Caco-2 (cell line): ENCODE data around the gene CAMSAP1. TPM values are rescaled to one million over a fixed set of nuclear protein-coding genes. Genes with fewer than 3 reads are reported as not detected.

ENCODE experiments used
- BruUV-seq: library from RNA; stranded (reverse); fragments of 400-500 nt; replicated peaks from 2 replicates; lab custom pipeline; 2021; lab: Mats Ljungman, UMichigan
- CTCF ChIA-PET: fragments of 300-600 bp; sonication (Branson Sonifier 250); formaldehyde crosslinking; loops from one replicate; lab custom pipeline; 2022; ENCODE audit warnings: antibody characterized with exemption; lab: Charles Lee
- POLR2A ChIA-PET: fragments of 300-600 bp; sonication (Branson Sonifier 250); formaldehyde crosslinking; loops from one replicate; lab custom pipeline; 2022; ENCODE audit warnings: antibody characterized with exemption; lab: Charles Lee
- DNase-seq, 2 experiments: peaks; one replicate each; pipeline versions ENCODE4 v3.0.0 to v3.0.0-alpha.2; 2020 to 2022
- H3K27me3 ChIP-seq: replicated peaks from 2 replicates; pipeline ENCODE4 v1.6.0; 2011; ENCODE audit warnings: low read length; ENCODE audit not compliant: control insufficient read depth, insufficient read depth
- H3K36me3 ChIP-seq: 2 replicates; pipeline ENCODE4 v1.5.1; 2011; ENCODE audit warnings: low read length; ENCODE audit not compliant: control insufficient read depth, insufficient read depth
- H3K4me1 ChIP-seq: fragments of 250-450 bp; sonication (Bioruptor Pico); 2 replicates; pipeline ENCODE4 v1.5.1; 2020; ENCODE audit warnings: mild to moderate bottlenecking
- H3K4me3 ChIP-seq: 2 replicates; pipeline ENCODE4 v1.5.1; 2011; ENCODE audit warnings: low read depth, mild to moderate bottlenecking, control low read depth, low read length
- H3K9me3 ChIP-seq: fragments of 250-450 bp; sonication (Bioruptor Pico); 2 replicates; pipeline ENCODE4 v1.5.1; 2020; ENCODE audit warnings: mild to moderate bottlenecking, moderate library complexity
- H3K27ac Mint-ChIP-seq: one replicate; pipeline ENCODE4 v1.8.0; 2022; ENCODE audit warnings: mixed read lengths; ENCODE audit not compliant: unreplicated experiment
- H3K27me3 Mint-ChIP-seq: one replicate; pipeline ENCODE4 v1.8.0; 2022; ENCODE audit warnings: mixed read lengths; ENCODE audit not compliant: insufficient read depth, unreplicated experiment
- H3K36me3 Mint-ChIP-seq: one replicate; pipeline ENCODE4 v1.8.0; 2022; ENCODE audit warnings: mild to moderate bottlenecking, mixed read lengths; ENCODE audit not compliant: insufficient read depth, unreplicated experiment
- H3K4me1 Mint-ChIP-seq: one replicate; pipeline ENCODE4 v1.8.0; 2022; ENCODE audit warnings: low read depth, mixed read lengths; ENCODE audit not compliant: unreplicated experiment
- H3K4me3 Mint-ChIP-seq: one replicate; pipeline ENCODE4 v1.8.0; 2022; ENCODE audit warnings: mild to moderate bottlenecking, moderate library complexity, mixed read lengths; ENCODE audit not compliant: unreplicated experiment
- H3K9me3 Mint-ChIP-seq: one replicate; pipeline ENCODE4 v1.8.0; 2022; ENCODE audit warnings: mixed read lengths; ENCODE audit not compliant: unreplicated experiment
- intact Hi-C: fragments of 100-400 bp; cut with micrococcal nuclease; formaldehyde crosslinking; loops from one replicate; pipeline ENCODE4 v1.10.0; 2022; ENCODE audit not compliant: unreplicated experiment
- total RNA-seq: library from RNA; stranded (reverse); gene quantifications from 2 replicates; pipeline ENCODE4 v1.2.3, GENCODE V29; 2022
- TF ChIP-seq, protein P1 (sequence below), 2 experiments: fragments of 200-600 bp in 1 of 2; IDR thresholded peaks; 1 replicate in 1 of 2; 2 replicates in 1 of 2; pipeline versions ENCODE4 v1.5.1 to v1.8.0; 2011 to 2022; ENCODE audit warnings: antibody characterized with exemption in 1 of 2, control low read depth in 1 of 2, inconsistent platforms in 1 of 2, low read depth in 1 of 2, low read length in 1 of 2, mild to moderate bottlenecking in 1 of 2, moderate library complexity in 1 of 2; ENCODE audit not compliant: insufficient read depth in 1 of 2, severe bottlenecking in 1 of 2, unreplicated experiment in 1 of 2

CAMSAP1 gene
- total RNA-seq, 1 experiment from 2014 or later, result 31.3 TPM

DNA sequence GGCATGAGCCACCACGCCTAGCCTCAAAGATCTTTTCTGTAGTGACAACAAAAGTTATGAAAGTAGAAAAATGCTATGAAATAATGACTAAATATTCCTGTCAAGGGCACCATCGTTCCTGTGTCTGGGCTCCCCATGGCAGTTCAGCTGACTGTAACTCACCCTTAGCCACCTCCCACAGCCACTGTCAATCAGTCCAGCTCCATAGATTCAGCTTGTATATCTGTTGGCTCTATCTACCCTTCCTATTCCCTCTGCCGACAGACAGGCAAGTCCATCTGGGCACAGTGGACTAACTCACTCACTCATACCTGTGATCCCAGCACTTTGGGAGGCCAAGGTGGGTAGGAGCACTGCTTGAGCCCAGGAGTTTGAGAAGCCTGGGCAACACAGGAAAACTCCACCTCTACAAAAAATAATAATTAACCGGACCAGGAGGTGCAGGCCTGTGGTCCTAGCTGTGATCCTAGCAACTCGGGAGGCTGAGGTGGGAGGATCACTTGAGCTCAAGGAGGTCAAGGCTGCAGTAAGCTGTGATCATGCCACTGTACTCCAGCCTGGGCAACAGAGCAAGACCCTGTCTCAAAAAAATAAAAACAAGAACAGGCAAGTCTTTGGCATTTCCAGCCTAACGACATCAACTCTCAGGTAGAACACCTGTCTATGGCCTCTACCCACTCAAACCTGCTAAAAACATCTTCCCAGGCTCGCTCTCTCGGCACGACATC is 6.2 kb downstream of the CAMSAP1 start:
- H3K4me1 ChIP-seq, result peaks cover 12% of the 10 kb centered on the region; the same call in 1 of the 2 replicates
- peaks cover 17% of the 10 kb centered on the region for H3K9me3 Mint-ChIP-seq
- H3K4me1 Mint-ChIP-seq, result peaks cover 12% of the 10 kb centered on the region
- H3K4me3 Mint-ChIP-seq, result no peak overlapping the region
- DNase-seq, result no peak
- H3K27ac Mint-ChIP-seq, result no peak overlapping the region
- TF ChIP-seq, protein P1, sequence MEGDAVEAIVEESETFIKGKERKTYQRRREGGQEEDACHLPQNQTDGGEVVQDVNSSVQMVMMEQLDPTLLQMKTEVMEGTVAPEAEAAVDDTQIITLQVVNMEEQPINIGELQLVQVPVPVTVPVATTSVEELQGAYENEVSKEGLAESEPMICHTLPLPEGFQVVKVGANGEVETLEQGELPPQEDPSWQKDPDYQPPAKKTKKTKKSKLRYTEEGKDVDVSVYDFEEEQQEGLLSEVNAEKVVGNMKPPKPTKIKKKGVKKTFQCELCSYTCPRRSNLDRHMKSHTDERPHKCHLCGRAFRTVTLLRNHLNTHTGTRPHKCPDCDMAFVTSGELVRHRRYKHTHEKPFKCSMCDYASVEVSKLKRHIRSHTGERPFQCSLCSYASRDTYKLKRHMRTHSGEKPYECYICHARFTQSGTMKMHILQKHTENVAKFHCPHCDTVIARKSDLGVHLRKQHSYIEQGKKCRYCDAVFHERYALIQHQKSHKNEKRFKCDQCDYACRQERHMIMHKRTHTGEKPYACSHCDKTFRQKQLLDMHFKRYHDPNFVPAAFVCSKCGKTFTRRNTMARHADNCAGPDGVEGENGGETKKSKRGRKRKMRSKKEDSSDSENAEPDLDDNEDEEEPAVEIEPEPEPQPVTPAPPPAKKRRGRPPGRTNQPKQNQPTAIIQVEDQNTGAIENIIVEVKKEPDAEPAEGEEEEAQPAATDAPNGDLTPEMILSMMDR (IDR thresholded peaks at IDR 0.05; ENCODE audit: insufficient read depth in 1 of 2, low read depth in 1 of 2, low read length in 1 of 2, severe bottlenecking in 1 of 2, unreplicated experiment in 1 of 2), result no peak
- CTCF ChIA-PET, result no interaction called here
- H3K4me3 ChIP-seq, result no peak overlapping the region
- no peaks in the 10 kb centered on the region for H3K9me3 ChIP-seq
- BruUV-seq, result no TSS peak
- intact Hi-C loops, result no loop called here
- POLR2A ChIA-PET, result no interaction called here
- no peaks in the 10 kb centered on the region for H3K27me3 Mint-ChIP-seq
- H3K27me3 ChIP-seq, result no peaks in the 10 kb centered on the region
- peaks cover 26% of the 10 kb centered on the region for H3K36me3 Mint-ChIP-seq
- H3K36me3 ChIP-seq, result peaks cover 1% of the 10 kb centered on the region

DNA sequence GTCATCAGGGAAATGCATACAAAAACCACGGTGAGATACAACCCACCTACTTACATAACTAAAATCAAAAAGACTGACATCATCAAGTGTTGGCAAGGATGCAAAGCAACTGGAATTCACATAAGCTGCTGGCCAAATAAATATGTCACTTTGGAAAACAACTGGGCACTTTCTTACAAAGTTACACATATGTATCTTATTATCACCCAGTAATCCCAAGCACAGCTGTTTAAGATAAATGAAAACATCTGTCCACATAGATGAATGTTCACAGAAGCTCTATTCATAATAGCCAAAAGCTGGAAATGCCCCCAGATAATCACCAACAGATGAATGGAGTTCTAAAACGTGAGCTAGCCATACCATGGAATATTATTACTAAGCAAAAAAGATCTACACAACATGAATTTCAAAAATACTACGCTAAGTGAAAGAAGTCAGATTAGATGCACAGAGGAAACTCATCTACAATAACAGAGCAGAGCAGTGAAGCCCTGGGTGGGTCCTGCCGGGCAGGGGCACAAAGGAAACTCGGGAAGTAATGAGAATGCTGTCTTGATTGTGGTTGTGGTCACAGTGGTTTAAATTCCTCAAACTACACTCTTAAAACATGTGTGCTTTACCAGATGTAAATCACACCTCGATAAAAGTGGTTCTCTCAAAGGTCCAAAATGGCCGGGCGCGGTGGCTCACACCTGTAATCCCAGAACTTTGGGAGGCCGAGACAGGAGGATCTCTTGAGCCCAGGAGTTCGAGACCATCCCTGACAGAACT is 8.5 kb downstream of the CAMSAP1 start:
- Histone ChIP-seq H3K9me3 (no peaks in the 10 kb centered on the region), H3K36me3 (peaks cover 1% of the 10 kb centered on the region; the same call in 1 of the 2 replicates), H3K4me3 (no peak overlapping the region), H3K27me3 (no peaks in the 10 kb centered on the region), H3K4me1 (no peaks in the 10 kb centered on the region)
- no peak for DNase-seq
- peaks cover 11% of the 10 kb centered on the region for H3K36me3 Mint-ChIP-seq
- CTCF ChIA-PET, result no interaction called here
- no peaks in the 10 kb centered on the region for H3K27me3 Mint-ChIP-seq
- POLR2A ChIA-PET, result no interaction called here
- H3K27ac Mint-ChIP-seq, result no peak overlapping the region
- no TSS peak for BruUV-seq
- H3K9me3 Mint-ChIP-seq, result peaks cover 27% of the 10 kb centered on the region
- H3K4me3 Mint-ChIP-seq, result no peak overlapping the region
- peaks cover under 1% of the 10 kb centered on the region for H3K4me1 Mint-ChIP-seq
- intact Hi-C loops, result no loop called here
- TF ChIP-seq, protein P1 (IDR thresholded peaks at IDR 0.05; ENCODE audit: insufficient read depth in 1 of 2, low read depth in 1 of 2, low read length in 1 of 2, severe bottlenecking in 1 of 2, unreplicated experiment in 1 of 2), result no peak

DNA sequence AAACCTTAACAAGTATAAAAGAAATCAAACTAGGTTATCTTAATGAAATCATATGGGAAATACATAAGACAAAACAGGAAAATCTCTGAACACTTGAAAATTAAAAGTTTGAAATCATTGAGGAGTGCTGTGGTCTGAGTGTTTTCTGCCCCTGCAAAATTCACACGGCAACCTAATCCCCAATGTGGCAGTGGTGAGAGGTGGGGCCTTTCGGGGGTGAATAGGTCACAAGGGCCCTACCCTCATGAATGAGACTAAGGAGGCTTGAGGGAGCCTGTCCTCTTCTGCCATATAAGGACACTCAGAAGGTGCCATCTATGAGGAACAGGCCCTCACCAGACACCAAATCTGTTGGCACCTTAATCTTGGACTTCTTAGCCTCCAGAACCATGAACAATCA is 10.7 kb downstream of the CAMSAP1 start:
- Mint-ChIP-seq H3K27me3 (no peaks in the 10 kb centered on the region), H3K27ac (no peak overlapping the region), H3K4me3 (no peak overlapping the region), H3K9me3 (peaks cover 27% of the 10 kb centered on the region), H3K4me1 (peaks cover 11% of the 10 kb centered on the region), H3K36me3 (peaks cover under 1% of the 10 kb centered on the region)
- H3K9me3 ChIP-seq, result no peaks in the 10 kb centered on the region
- CTCF ChIA-PET, result interaction anchor here (0.6 kb wide), 1 partner anchor 11 kb away, joined by 3 read pairs; the partner anchor contains the start of gene CAMSAP1
- POLR2A ChIA-PET, result no interaction called here
- peaks cover 1% of the 10 kb centered on the region; the same call in 1 of the 2 replicates for H3K36me3 ChIP-seq
- H3K4me3 ChIP-seq, result no peak overlapping the region
- TF ChIP-seq, protein P1 (IDR thresholded peaks at IDR 0.05; ENCODE audit: insufficient read depth in 1 of 2, low read depth in 1 of 2, low read length in 1 of 2, severe bottlenecking in 1 of 2, unreplicated experiment in 1 of 2), result no peak
- H3K4me1 ChIP-seq, result no peaks in the 10 kb centered on the region
- intact Hi-C loops, result no loop called here
- no peak for DNase-seq
- H3K27me3 ChIP-seq, result no peaks in the 10 kb centered on the region
- BruUV-seq, result no TSS peak
